RWPE2 (cell line): ENCODE measurements around the gene ERMP1.
A peak's percentile ranks its signal among the peaks of the same experiment; 100 is the strongest.

Experiments
- ATAC-seq: fragments of 200-7000 bp; cut with Tn5 transposase; 3 replicates; pipeline ENCODE4 v1.9.1; 2021; ENCODE audit warnings: low read depth
- DNase-seq: peaks from one replicate; pipeline ENCODE4 v3.0.0-alpha.2; 2020; ENCODE audit warnings: low spot score
- H3K27ac ChIP-seq: fragments of 450-650 bp; 2 replicates; pipeline ENCODE4 v1.5.1; 2017; ENCODE audit warnings: mild to moderate bottlenecking; ENCODE audit not compliant: poor library complexity, severe bottlenecking
- H3K27me3 ChIP-seq: fragments of 250-450 bp; sonication (Bioruptor Pico); 2 replicates; pipeline ENCODE4 v1.5.1; 2021; ENCODE audit warnings: mild to moderate bottlenecking, moderate library complexity; ENCODE audit not compliant: insufficient read depth, poor library complexity, severe bottlenecking
- H3K36me3 ChIP-seq: fragments of 250-450 bp; sonication (Bioruptor Pico); 2 replicates; pipeline ENCODE4 v1.5.1; 2020; ENCODE audit warnings: low read depth, mild to moderate bottlenecking, moderate library complexity
- H3K4me1 ChIP-seq: fragments of 250-450 bp; sonication (Bioruptor Pico); 2 replicates; pipeline ENCODE4 v1.5.1; 2021; ENCODE audit warnings: mild to moderate bottlenecking, moderate library complexity; ENCODE audit not compliant: insufficient read depth, poor library complexity, severe bottlenecking
- H3K4me3 ChIP-seq: fragments of 250-450 bp; sonication (Bioruptor Pico); 2 replicates; pipeline ENCODE4 v1.5.1; 2021; ENCODE audit warnings: mild to moderate bottlenecking, moderate library complexity; ENCODE audit not compliant: severe bottlenecking
- H3K9me3 ChIP-seq: fragments of 250-450 bp; sonication (Bioruptor Pico); 2 replicates; pipeline ENCODE4 v1.5.1; 2021; ENCODE audit warnings: mild to moderate bottlenecking, moderate library complexity; ENCODE audit not compliant: severe bottlenecking
- TF ChIP-seq, protein P1 (sequence below): fragments of 450-650 bp; IDR thresholded peaks from one replicate; pipeline ENCODE4 v1.5.1; 2017; ENCODE audit warnings: mild to moderate bottlenecking, moderate library complexity; ENCODE audit not compliant: poor library complexity, severe bottlenecking

The ERMP1 gene

DNA sequence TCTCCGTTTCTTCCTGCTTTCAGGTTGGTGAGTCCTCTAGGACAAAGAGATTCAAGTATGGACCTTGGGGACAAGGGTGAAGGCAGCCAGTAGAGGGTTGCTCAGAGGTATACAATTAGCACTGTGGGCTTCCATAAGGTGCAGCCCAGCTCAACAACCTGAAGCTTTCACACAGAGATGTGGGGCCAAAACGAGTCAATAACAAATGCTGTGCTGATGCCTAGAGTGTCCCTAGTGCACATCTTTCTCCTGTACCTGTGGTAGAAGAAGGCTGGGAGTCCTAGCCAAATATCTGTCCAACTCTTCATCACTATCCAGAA, 37.1 kb upstream of the ERMP1 start:
- ATAC-seq = no peak
- no peaks in the 10 kb centered on the region for H3K27me3 ChIP-seq
- no peaks in the 10 kb centered on the region for H3K36me3 ChIP-seq
- TF ChIP-seq, protein P1, sequence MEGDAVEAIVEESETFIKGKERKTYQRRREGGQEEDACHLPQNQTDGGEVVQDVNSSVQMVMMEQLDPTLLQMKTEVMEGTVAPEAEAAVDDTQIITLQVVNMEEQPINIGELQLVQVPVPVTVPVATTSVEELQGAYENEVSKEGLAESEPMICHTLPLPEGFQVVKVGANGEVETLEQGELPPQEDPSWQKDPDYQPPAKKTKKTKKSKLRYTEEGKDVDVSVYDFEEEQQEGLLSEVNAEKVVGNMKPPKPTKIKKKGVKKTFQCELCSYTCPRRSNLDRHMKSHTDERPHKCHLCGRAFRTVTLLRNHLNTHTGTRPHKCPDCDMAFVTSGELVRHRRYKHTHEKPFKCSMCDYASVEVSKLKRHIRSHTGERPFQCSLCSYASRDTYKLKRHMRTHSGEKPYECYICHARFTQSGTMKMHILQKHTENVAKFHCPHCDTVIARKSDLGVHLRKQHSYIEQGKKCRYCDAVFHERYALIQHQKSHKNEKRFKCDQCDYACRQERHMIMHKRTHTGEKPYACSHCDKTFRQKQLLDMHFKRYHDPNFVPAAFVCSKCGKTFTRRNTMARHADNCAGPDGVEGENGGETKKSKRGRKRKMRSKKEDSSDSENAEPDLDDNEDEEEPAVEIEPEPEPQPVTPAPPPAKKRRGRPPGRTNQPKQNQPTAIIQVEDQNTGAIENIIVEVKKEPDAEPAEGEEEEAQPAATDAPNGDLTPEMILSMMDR = no peak
- no peaks in the 10 kb centered on the region for H3K4me1 ChIP-seq
- no peak overlapping the region for H3K27ac ChIP-seq
- no peaks in the 10 kb centered on the region for H3K9me3 ChIP-seq
- H3K4me3 ChIP-seq = no peak overlapping the region
- DNase-seq = no peak

DNA sequence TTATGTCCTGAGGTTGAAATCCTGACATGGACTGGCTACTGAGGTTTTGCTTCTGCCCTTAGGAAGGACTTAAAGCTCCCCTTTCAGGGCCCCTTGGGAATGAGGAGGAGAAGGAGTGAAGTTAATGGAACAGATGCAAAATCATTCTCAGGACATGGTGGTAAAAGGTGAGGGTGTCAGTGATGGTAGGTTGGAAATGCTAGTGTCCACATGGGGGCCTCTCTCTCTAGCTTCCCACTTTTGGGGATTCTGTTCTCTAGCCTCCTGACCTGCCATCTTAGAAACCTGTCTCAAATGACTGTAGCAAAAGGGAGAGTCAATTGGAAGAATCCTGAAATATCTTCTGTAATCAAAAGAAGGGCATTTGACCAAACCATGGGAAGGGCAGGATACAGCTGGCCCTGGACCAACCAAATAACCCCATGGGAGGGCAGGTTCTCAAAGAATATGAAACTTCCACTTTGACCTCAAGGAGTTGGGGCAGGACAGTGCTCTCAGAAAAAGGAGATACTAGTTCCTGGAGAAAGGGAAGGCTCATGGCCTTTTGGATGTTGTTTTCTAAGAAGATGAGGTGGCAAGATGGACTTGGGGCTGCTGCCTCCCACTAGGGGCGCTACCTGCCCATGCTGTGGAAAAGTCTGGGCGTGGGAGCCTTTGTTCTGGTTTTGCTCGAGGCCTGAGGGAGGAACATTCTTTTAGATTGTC, 36.5 kb upstream of the ERMP1 start:
- H3K36me3 ChIP-seq = no peaks in the 10 kb centered on the region
- H3K27ac ChIP-seq = no peak overlapping the region
- no peaks in the 10 kb centered on the region for H3K9me3 ChIP-seq
- DNase-seq (no peak), ATAC-seq (no peak)
- no peaks in the 10 kb centered on the region for H3K4me1 ChIP-seq
- no peak overlapping the region for H3K4me3 ChIP-seq
- TF ChIP-seq, protein P1 = peak; percentile 20
- H3K27me3 ChIP-seq = no peaks in the 10 kb centered on the region

- no peak for DNase-seq
- Histone ChIP-seq H3K36me3 (no peaks in the 10 kb centered on the region), H3K27me3 (no peaks in the 10 kb centered on the region), H3K9me3 (no peaks in the 10 kb centered on the region), H3K4me3 (no peak overlapping the region), H3K27ac (no peak overlapping the region), H3K4me1 (no peaks in the 10 kb centered on the region)
- ATAC-seq = no peak
- TF ChIP-seq, protein P1 = no peak
These were observed 35.3 kb upstream of the ERMP1 start for GRCh38 chr9:5868235-5868634.

GRCh38 chr9:5866685-5867084, 33.8 kb upstream of the ERMP1 start:
- no peaks in the 10 kb centered on the region for H3K36me3 ChIP-seq
- TF ChIP-seq, protein P1 = no peak
- H3K4me3 ChIP-seq = no peak overlapping the region
- no peak overlapping the region for H3K27ac ChIP-seq
- H3K4me1 ChIP-seq = no peaks in the 10 kb centered on the region
- no peaks in the 10 kb centered on the region for H3K9me3 ChIP-seq
- ATAC-seq (no peak), DNase-seq (no peak)
- no peaks in the 10 kb centered on the region for H3K27me3 ChIP-seq

DNA sequence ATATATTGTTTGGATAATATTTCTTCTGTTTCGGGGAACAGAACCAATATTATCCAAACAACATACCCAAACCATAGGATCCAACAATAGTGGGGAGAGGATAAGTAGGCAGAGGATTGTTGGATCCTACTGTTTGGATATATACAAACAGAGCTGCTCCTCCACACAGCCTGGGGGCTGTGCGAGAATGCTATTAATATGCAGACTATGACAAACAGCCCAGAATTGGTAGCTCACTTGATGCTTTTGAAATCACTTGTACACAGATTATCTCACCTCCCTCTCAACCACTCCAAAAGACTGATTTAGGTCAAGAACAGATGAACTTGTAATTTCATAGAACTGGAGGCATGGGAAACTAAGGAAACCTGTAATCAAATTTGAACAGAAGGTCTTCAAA, 33.4 kb upstream of the ERMP1 start:
- no peaks in the 10 kb centered on the region for H3K4me1 ChIP-seq
- no peak for ATAC-seq
- no peaks in the 10 kb centered on the region for H3K27me3 ChIP-seq
- DNase-seq = no peak
- TF ChIP-seq, protein P1 = no peak
- H3K9me3 ChIP-seq = no peaks in the 10 kb centered on the region
- no peak overlapping the region for H3K4me3 ChIP-seq
- no peak overlapping the region for H3K27ac ChIP-seq
- no peaks in the 10 kb centered on the region for H3K36me3 ChIP-seq
